ENCODE measurements around the gene OSM. TPM values are rescaled to one million over a fixed set of nuclear protein-coding genes. Genes with fewer than 3 reads are reported as not detected.

The OSM gene
- total RNA-seq, 1 experiment from 2014 or later: not detected

GRCh38 chr22:30289980-30290313 is 23.3 kb upstream of the OSM start:
- POLR2A ChIA-PET: interaction anchor here (1.7 kb wide), 1 partner anchor 37 kb away, joined by 8 read pairs; the partner anchor contains the start of gene TBC1D10A
- Histone ChIP-seq H3K27me3 (ENCODE audit: insufficient read depth, low read length) (no peaks in the 10 kb centered on the region), H3K4me2 (ENCODE audit: low read length) (peak overlapping the region; percentile 97), H3K36me3 (ENCODE audit: control insufficient read depth in 1 of 2, insufficient read depth in 2 of 2, low read length in 2 of 2) (peaks cover 2 to 4% of the 10 kb centered on the region in 2 experiments; a peak in 2 of 4 replicates), H3K27ac (ENCODE audit: low read depth, low read length) (peak overlapping the region; percentile 40; the same call in 1 of the 2 replicates), H2AFZ (ENCODE audit: low read depth, low read length, poor library complexity, severe bottlenecking) (no peak overlapping the region), H3K9me2 (ENCODE audit: insufficient read depth) (no peaks in the 10 kb centered on the region), H3K9me3 (ENCODE audit: control insufficient read depth in 1 of 2, insufficient read depth in 1 of 2, low read depth in 1 of 2, low read length in 2 of 2) (no peaks in the 10 kb centered on the region), H3K9ac (ENCODE audit: low read length) (peak overlapping the region; percentile 33; the same call in 1 of the 2 replicates), H4K20me1 (ENCODE audit: insufficient read depth) (no peaks in the 10 kb centered on the region), H3K4me3 (replicated peaks in 1 of 2; ENCODE audit: low read depth in 1 of 2, low read length in 2 of 2) (peak overlapping the region; percentile 29 to 80), H3K4me1 (ENCODE audit: control insufficient read depth in 1 of 2, insufficient read depth in 2 of 2, low read length in 2 of 2) (peaks cover 37 to 53% of the 10 kb centered on the region in 2 experiments), H3K79me2 (ENCODE audit: insufficient read depth, low read length) (no peaks in the 10 kb centered on the region)
- RAD21 ChIA-PET (ENCODE audit: low non-redundant PET in 1 of 2, low total read pairs in 2 of 2, uncharacterized antibody in 2 of 2, unreplicated experiment in 2 of 2): interaction anchor here in 1 of 2 experiments (0.8 kb wide), 1 partner anchor 37 kb away, joined by 3 read pairs; the partner anchor contains the start of gene TBC1D10A
- ATAC-seq (0 out of 2 replicates have a peak, but pooled peaks have one; percentile 1), DNase-seq (ENCODE audit: low read depth, low spot score) (no peak)
- TF ChIP-seq EZH2phosphoT487 (IDR thresholded peaks at IDR 0.05; ENCODE audit: borderline replicate concordance) (no peak), YY1 (IDR thresholded peaks at IDR 0.05; ENCODE audit: extremely low read depth, insufficient replicate concordance, low read depth, low read length) (no peak), POLR2A (IDR thresholded peaks at IDR 0.05; ENCODE audit: borderline replicate concordance, extremely low read depth, insufficient read depth, insufficient read length) (no peak), CEBPB (IDR thresholded peaks at IDR 0.05; ENCODE audit: low read depth) (no peak), ZBTB33 (IDR thresholded peaks at IDR 0.05; ENCODE audit: extremely low read depth, insufficient replicate concordance, low read length) (no peak), ATF3 (IDR thresholded peaks at IDR 0.05) (no peak), ZFX (IDR thresholded peaks at IDR 0.05) (no peak), CBX3 (IDR thresholded peaks at IDR 0.05; ENCODE audit: low read depth) (no peak), EGR1 (IDR thresholded peaks at IDR 0.05; ENCODE audit: low read depth) (no peak)
- CTCF ChIA-PET: interaction anchor here (1.4 to 5.4 kb wide), 3 partner anchors 12 to 98 kb away, joined by 3 to 81 read pairs (median 57); partner anchors contain the start of genes RNF215 and TBC1D10A
- BruUV-seq (replicated peaks): no TSS peak
- intact Hi-C loops (cut with micrococcal nuclease): loop anchor here (1.0 to 5.0 kb wide), 2 partner anchors 37 to 137 kb away; partner anchors contain the start of gene MTFP1

All from HCT116 (cell line).